Measurements from ENCODE around the gene ITGA11. TPM values are rescaled to one million over a fixed set of nuclear protein-coding genes. Genes with fewer than 3 reads are reported as not detected.
A peak's percentile ranks its signal among the peaks of the same experiment; 100 is the strongest.

Gene ITGA11
- total and polyA plus RNA-seq, 2 of the 13 experiments (the other 11 are each of a cell fraction or from before 2014, with no cell fraction given) = not detected

DNA sequence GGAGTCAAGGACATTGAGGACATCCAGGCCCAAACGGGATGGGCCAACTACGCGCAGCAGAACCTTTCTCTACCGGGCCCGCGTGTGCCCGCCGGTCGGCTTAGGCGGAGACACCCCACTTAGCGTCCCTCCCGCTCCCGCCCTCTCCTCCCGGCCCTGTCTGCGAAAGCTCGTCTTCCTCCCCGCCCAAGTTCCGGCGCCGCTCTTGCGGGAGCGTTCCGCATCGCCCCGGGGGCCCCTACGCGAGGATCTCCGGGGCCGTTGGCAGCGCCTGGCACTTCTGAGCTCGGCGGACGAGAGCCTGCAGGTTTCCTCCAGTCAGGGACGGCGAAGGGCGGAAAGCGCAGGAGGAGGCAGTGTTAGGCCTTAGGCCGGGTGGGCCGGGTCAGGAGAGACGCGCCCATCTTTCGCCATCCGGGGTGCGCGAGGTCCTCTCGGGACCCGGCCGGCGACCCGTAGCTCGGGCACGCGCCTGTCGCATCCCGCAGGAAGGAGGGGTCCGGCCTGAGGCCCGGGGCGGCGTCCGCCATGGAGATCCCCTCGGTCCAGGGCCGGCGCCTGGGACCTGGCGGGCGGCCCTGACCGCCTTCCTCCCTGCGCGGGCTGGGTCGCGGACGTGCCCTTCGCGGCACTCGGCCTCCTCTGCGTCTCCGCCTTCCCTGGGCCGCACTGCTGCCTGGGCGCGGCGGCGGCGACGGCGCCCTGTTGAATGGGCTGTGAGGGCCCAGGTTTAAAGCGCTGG, 154.2 kb downstream of the ITGA11 start, which contains the start of gene FEM1B (continued):
- TF ChIP-seq, protein P1, sequence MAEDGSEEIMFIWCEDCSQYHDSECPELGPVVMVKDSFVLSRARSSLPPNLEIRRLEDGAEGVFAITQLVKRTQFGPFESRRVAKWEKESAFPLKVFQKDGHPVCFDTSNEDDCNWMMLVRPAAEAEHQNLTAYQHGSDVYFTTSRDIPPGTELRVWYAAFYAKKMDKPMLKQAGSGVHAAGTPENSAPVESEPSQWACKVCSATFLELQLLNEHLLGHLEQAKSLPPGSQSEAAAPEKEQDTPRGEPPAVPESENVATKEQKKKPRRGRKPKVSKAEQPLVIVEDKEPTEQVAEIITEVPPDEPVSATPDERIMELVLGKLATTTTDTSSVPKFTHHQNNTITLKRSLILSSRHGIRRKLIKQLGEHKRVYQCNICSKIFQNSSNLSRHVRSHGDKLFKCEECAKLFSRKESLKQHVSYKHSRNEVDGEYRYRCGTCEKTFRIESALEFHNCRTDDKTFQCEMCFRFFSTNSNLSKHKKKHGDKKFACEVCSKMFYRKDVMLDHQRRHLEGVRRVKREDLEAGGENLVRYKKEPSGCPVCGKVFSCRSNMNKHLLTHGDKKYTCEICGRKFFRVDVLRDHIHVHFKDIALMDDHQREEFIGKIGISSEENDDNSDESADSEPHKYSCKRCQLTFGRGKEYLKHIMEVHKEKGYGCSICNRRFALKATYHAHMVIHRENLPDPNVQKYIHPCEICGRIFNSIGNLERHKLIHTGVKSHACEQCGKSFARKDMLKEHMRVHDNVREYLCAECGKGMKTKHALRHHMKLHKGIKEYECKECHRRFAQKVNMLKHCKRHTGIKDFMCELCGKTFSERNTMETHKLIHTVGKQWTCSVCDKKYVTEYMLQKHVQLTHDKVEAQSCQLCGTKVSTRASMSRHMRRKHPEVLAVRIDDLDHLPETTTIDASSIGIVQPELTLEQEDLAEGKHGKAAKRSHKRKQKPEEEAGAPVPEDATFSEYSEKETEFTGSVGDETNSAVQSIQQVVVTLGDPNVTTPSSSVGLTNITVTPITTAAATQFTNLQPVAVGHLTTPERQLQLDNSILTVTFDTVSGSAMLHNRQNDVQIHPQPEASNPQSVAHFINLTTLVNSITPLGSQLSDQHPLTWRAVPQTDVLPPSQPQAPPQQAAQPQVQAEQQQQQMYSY (CRISPR knock-in tag; IDR thresholded peaks at IDR 0.05) = peak; percentile 76
- TF ChIP-seq KDM5B (CRISPR knock-in tag; IDR thresholded peaks at IDR 0.05; ENCODE audit: borderline replicate concordance) = peak; percentile 92
- no peak; the same call in none of the 2 replicates for TF ChIP-seq IRX3 (CRISPR knock-in tag; IDR thresholded peaks at IDR 0.05; ENCODE audit: borderline replicate concordance, low read depth)
- no peak for TF ChIP-seq PAF1 (CRISPR knock-in tag; IDR thresholded peaks at IDR 0.05)
- no peak; the same call in 1 of the 2 replicates for TF ChIP-seq SMAD3 (CRISPR knock-in tag; IDR thresholded peaks at IDR 0.05)
- TF ChIP-seq GABPA (IDR thresholded peaks at IDR 0.05; ENCODE audit: low read depth, low read length) = peak; percentile 74
- peak; percentile 93 for TF ChIP-seq GABPA (CRISPR knock-in tag; IDR thresholded peaks at IDR 0.05; ENCODE audit: low read depth)
- TF ChIP-seq SRSF4 (IDR thresholded peaks at IDR 0.05; ENCODE audit: low read depth, low read length, poor library complexity, severe bottlenecking) = no peak
- TF ChIP-seq, protein P2, sequence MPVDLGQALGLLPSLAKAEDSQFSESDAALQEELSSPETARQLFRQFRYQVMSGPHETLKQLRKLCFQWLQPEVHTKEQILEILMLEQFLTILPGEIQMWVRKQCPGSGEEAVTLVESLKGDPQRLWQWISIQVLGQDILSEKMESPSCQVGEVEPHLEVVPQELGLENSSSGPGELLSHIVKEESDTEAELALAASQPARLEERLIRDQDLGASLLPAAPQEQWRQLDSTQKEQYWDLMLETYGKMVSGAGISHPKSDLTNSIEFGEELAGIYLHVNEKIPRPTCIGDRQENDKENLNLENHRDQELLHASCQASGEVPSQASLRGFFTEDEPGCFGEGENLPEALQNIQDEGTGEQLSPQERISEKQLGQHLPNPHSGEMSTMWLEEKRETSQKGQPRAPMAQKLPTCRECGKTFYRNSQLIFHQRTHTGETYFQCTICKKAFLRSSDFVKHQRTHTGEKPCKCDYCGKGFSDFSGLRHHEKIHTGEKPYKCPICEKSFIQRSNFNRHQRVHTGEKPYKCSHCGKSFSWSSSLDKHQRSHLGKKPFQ (CRISPR knock-in tag; IDR thresholded peaks at IDR 0.05; ENCODE audit: insufficient replicate concordance) = peak; percentile 88
- TF ChIP-seq ZNF317 (CRISPR knock-in tag; IDR thresholded peaks at IDR 0.05) = peak; percentile 91
- TF ChIP-seq SATB2 (CRISPR knock-in tag; IDR thresholded peaks at IDR 0.05) = no peak
- no peak for TF ChIP-seq ZNF10 (CRISPR knock-in tag; IDR thresholded peaks at IDR 0.05; ENCODE audit: borderline replicate concordance, low read depth)
- TF ChIP-seq, protein P3, sequence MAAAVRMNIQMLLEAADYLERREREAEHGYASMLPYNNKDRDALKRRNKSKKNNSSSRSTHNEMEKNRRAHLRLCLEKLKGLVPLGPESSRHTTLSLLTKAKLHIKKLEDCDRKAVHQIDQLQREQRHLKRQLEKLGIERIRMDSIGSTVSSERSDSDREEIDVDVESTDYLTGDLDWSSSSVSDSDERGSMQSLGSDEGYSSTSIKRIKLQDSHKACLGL (CRISPR knock-in tag; IDR thresholded peaks at IDR 0.05) = peak; percentile 87
- TF ChIP-seq, protein P4, sequence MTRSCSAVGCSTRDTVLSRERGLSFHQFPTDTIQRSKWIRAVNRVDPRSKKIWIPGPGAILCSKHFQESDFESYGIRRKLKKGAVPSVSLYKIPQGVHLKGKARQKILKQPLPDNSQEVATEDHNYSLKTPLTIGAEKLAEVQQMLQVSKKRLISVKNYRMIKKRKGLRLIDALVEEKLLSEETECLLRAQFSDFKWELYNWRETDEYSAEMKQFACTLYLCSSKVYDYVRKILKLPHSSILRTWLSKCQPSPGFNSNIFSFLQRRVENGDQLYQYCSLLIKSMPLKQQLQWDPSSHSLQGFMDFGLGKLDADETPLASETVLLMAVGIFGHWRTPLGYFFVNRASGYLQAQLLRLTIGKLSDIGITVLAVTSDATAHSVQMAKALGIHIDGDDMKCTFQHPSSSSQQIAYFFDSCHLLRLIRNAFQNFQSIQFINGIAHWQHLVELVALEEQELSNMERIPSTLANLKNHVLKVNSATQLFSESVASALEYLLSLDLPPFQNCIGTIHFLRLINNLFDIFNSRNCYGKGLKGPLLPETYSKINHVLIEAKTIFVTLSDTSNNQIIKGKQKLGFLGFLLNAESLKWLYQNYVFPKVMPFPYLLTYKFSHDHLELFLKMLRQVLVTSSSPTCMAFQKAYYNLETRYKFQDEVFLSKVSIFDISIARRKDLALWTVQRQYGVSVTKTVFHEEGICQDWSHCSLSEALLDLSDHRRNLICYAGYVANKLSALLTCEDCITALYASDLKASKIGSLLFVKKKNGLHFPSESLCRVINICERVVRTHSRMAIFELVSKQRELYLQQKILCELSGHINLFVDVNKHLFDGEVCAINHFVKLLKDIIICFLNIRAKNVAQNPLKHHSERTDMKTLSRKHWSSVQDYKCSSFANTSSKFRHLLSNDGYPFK (CRISPR knock-in tag; IDR thresholded peaks at IDR 0.05; ENCODE audit: borderline replicate concordance) = peak; percentile 85; the same call in 1 of the 2 replicates
- peak; percentile 86; the same call in 1 of the 2 replicates for TF ChIP-seq TBX2 (CRISPR knock-in tag; IDR thresholded peaks at IDR 0.05; ENCODE audit: borderline replicate concordance)
- TF ChIP-seq FOXA1 (IDR thresholded peaks at IDR 0.05) = no peak
- TF ChIP-seq FOXA1 (CRISPR knock-in tag; IDR thresholded peaks at IDR 0.05) = no peak
- no peak; the same call in 1 of the 2 replicates for TF ChIP-seq KAT7 (CRISPR knock-in tag; IDR thresholded peaks at IDR 0.05; ENCODE audit: borderline replicate concordance)
- 0 out of 2 replicates have a peak, but pooled peaks have one; percentile 74 for TF ChIP-seq HNRNPL (IDR thresholded peaks at IDR 0.05; ENCODE audit: low read depth, low read length)
